SU-DHL-6 (cell line): Measurements from ENCODE around the gene MYO7A.

Source experiments
- CTCF ChIP-seq: fragments of 200-600 bp; sonication (generic); IDR thresholded peaks from one replicate; pipeline ENCODE4 v1.5.1; 2017; ENCODE audit warnings: antibody characterized with exemption, mild to moderate bottlenecking, low read length, moderate library complexity; ENCODE audit not compliant: insufficient read depth, poor library complexity, severe bottlenecking
- EZH2phosphoT487 ChIP-seq: fragments of 200-600 bp; sonication (generic), shearing (Covaris generic); conservative IDR thresholded peaks from 2 replicates; pipeline ENCODE4 v1.6.1; 2018; ENCODE audit warnings: mild to moderate bottlenecking, antibody characterized with exemption, low read length, moderate library complexity, mixed read lengths

GRCh38 chr11:77152846-77153245, 24.8 kb downstream of the MYO7A start:
- no peak for TF ChIP-seq CTCF
- no peak for TF ChIP-seq EZH2phosphoT487
